SIG-M5 (cell line): ENCODE measurements around the gene TMEM260.

ENCODE experiments used
- DNase-seq: peaks from one replicate; lab custom pipeline; 2025; lab: John Stamatoyannopoulos, UW

TMEM260 gene

DNA sequence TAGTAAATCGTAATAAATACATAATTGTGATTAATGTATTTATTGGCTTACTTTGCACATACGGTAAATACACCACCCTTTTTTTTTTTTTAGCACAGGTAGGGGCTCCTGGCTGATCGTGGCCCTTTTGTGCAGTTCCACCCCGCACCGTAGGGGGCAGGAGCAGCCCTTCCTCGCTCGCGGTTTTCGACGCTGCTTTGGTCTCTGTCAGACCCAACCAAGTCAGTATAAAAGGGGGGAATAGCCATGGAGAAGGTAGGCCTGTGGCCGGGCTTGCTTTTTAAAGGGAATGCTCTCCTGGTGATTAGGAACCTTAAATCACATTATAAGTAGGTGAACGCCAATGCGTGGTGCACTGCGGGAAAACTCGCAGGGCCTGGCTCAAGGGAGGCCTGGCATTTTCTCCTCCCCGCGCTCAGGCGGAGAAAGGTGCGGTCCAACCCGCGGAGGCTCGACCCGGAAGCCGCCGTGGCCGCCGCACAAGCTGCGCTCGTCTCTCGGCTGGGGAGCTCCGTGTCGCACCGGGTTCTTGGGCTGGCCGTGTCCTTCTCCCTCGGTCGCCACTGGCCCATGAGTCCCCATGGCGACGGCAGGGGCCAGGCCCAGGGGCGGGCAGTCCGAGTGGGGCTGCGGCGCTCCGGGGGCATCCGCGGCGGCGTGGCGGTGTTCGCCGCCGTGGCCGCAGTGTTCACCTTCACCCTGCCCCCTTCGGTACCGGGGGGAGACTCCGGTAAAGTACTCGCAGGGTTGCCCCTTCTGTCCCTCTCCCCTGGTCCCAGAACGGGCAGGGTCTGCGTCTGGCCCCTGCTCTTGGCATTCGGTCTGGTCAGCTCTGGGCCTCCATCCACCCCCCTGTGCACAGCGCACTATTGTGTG, at the start of gene TMEM260:
TMEM260 (plus strand) TSS at position 454 of the 876 bp plus-strand sequence; CDS start at position 571, 117 bp downstream.
- DNase-seq: no peak

DNA sequence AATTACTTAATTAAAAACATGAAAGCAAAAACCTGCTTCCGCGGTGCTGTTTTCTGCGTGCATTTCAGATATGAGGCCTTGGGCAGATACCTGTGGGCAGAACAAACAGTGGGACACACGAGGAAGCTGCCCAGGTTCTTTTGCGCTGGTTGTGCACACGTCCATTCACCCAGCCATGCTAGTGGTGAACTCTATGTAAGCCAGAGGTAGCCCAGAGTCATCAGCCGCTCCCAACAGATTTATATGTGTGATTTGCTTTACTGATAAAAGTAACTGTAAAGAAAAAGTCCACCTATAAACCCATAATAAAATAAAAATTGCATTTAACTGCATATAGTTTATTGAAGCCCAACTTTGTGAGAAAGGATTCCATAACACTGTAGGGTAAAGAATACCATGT, 47.1 kb upstream of the TMEM260 start:
- no peak for DNase-seq

DNA sequence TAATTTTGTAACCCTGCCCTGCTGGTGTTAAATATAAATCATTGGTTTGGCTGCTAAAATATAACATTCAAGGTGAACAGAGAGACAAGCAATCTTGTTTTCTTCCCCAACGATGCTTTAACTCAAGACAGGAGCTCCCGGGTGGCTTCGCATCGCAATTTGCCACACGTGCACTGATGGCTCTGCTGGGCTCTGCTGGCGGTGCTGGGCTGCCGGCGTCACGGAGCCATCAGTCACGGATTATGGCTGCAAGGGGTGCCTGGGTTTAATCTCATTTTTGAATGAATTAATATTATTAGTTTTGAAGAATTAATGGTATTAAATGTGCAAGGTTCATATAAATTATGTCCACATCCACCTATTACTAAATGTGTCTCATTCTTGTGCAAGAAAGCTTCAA, 44.9 kb upstream of the TMEM260 start:
- no peak for DNase-seq

DNA sequence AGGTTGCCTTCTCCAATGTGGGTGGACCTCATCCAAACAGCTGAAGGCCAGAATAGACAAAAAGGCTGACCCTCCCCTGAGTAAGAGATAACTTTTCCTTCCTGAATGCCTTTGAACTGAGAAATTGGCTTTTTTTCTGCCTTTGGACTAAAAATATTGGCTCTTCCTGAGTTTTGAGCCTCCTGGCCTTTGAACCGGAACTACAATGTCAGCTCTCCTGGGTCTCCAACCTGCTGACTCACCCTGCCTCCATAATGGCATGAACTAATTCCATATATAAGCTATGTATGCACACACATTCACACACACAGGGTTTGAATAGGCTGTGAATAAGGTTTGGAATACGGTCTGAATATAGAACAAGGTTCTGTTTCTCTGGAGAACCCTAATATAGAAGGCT, 39.7 kb upstream of the TMEM260 start:
- no peak for DNase-seq

DNA sequence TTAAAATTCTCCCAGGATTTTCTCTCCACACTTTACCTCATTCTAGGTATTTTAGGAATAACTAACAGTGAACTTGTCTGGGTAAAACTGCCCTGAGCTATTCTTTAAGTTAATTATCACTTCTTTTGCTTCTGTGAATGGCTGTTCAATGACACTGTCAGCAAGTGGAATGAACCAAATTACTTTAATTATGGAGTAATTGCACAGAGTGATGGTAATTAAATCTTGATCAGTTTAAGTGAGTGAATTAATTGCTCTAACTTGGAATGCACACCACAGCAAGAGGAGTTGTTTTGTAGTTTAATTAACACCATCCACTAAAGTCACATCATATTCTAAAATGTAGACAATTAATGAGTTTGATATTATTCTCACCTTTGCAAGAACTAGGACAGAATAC, 36.2 kb upstream of the TMEM260 start:
- no peak for DNase-seq

DNA sequence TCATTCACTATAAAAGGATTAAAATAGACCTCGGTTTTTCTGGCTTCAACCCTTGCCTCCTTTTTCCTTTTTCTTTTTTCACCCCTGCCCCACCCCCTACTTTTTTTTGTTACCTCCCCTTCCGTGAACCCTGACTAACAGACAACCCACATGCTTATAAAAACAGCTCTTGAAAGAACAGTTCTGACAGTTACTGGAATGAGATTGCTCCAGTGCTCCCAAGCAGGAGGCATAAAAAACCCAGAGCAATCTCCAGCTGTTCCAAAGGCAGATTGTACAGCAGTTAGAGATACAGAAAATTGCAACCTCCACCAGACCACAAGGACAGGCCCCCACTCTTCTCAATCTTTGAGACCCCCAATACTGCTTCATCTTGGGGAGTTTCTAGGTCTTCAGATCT, 29.9 kb upstream of the TMEM260 start:
- DNase-seq: no peak

DNA sequence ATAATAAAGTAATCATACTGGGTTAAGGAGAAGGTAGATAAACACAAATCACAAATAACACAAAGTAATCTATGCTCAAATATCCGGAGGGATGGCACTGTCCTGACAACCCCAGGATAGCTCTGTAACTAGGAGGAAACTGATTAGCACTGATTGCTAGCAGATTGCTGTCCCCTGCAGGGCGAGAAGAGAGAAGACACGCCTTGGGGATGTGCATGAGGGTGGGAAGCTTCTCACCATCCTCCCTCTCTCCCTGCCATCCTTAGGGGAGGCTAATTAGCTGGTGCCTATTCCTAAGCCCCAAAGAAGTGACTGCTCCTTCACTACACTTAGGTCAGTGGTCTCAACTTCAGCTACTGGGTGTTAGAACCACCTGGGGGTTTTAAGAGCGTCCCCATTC, 27.0 kb upstream of the TMEM260 start:
- no peak for DNase-seq

DNA sequence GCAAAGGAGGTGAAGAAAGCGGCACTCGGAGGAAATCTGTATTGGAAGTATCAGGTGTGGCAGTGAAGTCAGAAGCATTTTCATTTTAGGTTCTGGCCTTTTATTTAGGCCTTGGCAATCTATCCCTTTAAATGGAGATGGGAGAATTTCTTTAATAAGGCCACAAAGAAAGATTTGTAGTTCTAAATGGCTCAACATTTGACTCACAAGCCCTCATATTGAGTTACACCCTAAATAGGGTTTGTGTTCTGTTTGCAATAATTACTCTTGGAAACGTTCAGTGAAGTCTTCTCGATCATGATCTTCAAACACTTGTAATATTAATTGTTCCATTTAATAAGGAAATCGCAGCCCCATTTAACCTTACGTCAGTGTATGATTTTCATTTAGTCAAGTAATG, 25.3 kb upstream of the TMEM260 start:
- DNase-seq: no peak

DNA sequence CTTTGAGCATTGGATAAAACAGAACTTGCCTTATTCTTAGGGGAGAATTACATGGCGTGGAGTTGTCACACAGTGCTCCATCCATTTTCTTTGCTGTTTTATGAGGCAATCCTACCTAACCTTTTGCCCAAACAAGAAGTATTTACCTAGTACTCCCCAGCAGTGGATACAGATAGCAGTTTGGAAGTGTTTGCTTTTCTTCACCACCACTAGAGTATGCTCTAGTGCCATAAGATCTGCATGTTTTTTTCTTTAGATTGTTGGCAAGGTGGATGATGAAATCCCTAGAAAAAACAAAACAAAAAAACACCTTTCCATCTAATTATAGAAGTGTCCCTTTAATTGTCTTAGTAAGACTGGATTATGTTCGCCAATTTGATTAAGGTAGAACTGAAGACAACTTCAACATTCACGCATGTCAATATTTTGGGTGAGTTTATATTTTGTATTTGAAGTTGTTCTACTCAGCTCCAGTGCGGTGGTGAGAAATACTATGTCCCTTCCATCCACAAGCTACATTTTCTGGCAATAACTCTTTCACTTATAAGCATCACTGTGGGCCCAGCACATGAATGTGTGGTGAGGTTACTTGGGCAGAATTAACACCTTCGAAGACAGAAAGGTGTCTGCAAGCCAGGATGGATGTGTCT, 23.6 kb upstream of the TMEM260 start:
- DNase-seq: no peak

DNA sequence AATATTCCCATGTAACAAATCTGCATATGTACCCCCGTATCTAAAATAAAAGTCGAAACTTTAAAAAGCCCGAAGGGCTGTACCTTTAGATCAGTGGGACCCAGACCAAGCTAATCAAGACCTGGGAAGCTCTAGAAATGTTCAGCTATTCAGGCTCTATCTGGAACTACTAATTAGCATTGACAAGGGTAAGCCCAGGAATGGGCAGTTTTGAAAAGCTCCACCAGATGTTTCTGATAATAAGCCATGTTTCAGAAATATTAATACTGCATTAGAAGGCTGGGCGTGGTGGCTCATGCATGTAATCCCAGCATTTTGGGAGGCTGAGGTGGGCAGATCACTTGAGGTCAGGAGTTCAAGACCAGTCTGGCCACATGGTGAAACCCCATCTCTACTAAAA, 20.4 kb upstream of the TMEM260 start:
- no peak for DNase-seq

DNA sequence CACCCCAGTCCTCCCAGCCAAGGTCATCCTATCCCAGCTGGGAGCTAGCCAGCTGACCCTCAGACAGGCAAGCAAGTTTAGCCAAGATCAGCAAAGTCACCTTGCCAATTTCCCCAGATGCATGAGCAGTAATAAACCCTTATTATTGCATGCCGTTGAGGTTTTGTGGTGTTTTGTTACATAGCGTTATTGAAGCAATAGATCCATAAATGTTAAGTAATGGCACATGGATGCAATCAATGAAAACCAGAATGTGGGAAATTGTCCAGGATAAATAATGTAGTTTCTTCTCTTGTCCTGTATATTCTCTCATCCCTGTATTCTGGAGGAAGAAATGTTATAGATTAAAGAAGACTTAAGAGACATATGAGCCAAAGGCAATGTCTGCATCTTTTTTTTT, 18.0 kb upstream of the TMEM260 start:
- no peak for DNase-seq

DNA sequence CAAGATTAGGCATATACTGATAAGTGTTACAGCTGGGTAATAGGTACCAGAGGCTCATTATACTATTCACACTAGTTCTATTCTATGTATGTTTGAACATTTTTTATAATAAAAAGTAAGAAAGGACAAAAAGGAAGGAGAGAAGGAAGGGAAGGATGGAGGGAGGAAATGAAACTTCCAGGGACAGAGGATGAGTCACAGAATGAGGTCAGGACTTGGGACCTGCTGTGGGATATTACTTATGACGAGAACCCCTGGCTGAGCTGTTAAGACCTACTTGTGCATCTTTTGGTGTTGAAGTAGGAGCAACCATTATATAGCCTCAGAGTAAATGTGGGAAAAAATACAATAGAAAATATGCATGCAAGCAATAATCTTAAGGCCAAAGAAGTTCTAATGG, 16.7 kb upstream of the TMEM260 start:
- DNase-seq: no peak

DNA sequence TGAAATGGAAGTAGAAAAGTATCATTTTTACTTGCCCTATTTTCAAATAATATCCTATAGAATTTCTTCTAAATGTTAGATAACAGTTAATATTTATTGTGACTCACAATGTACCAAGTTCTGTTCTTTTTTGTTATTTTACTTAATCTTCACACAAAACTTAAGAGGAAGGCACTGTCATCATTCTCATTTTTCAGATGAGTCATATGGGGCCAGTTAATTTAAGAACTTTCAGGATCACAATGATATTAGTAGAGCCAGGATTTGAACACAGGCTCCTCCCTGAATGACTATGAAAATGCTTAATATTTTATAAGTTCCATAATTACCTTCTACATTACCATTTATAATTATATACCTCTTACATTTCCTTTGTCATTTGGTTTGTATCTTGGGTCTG, 10.4 kb upstream of the TMEM260 start:
- no peak for DNase-seq

DNA sequence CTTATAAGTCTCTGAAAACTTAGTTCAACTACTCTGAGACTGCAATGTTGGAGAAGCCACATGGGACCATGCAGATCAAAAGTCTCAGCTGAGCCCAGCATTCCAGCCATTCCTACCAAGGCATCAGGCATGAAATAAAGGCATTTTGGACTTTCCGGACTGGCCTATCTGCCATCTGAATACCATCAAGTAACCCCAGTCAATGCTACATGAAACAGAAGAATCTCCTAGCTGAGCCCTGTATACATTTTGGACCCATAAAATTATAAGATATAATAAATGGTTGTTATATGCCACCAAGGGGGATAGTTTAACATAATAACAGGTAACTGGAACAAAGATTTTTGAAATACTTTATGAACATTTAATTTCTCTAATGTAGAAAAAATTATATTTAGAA, 9.3 kb upstream of the TMEM260 start:
- DNase-seq: no peak

DNA sequence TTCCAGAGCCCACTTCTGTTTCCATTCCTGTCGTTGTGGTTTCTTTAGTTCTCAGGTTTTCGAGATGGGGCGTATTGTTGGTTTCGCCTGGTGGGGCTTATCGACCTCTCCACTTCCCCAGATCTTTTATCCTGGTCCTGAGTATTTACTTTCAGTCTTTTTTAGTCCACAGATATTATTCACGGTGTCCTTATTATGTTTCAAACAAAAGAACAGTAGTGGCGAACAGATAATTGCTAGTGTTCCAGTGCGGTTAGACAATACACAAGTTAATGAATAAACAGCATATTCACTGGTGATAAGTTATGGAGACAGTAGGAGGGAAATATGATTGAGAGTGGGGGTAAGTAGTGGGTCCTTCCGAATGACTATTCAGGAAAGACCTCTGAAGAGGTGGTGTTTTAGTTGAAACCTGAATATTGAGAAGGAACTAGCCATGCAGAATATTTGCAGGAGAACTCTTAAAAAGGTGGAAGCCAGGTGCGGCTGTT, 668 bp downstream of the TMEM260 start:
- DNase-seq: no peak

DNA sequence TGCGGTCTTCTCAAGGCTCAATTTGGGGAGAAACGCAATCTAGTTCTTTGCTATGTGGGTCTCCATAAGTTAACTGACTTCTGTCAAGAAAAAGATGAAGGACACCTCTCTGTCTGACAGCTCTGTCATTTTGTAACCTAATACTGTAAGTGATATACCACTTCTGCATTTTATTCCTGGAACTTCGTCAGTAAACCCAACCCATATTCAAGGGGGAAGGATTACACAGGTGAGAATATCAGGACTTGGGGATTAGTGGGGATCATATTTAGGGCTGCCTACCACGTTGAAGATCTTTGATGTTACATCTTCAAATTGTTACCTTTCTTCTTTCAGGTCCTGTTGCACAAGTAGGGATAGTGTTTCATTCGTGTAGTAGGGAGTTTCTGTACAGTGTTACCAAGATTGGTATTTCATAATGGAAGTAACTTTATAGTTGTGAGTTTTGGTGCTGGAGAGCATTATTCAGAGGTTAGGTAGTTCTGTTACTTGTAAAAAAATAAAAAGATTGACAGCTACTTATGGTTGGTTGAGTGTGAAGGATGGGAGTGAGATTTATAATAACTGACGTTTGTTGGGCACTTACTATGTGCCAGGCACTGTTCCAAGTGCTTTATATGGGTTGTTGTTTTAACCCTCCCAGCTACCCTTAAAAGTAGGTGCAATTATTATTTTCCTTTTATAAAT, 1.6 kb downstream of the TMEM260 start:
- no peak for DNase-seq

DNA sequence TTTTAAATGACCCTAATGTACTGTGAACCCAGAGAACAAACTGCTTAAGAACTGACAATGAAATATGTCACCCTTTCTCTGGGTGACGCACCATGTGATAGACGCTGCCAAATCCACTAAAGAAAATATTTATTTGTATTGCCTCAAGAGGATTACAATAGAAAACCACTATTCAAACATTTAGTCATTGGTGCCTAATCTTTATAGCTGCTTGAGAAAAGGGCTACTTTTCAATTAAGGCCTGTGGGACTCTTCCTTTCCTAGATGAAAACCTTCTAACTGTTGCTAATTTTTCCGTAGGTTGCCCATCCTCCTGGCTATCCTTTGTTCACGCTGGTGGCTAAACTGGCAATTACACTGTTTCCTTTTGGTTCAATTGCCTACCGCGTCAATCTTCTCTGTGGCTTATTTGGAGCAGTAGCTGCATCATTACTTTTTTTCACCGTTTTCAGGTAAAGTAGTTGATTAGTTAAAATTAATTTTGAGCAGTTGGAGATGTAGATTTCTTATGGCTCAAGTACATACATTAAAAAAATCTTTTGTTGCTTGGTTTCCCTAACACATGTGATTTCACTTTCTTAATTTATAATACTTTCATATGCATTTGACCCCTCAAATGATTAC, 6.0 kb downstream of the TMEM260 start:
- DNase-seq: no peak

DNA sequence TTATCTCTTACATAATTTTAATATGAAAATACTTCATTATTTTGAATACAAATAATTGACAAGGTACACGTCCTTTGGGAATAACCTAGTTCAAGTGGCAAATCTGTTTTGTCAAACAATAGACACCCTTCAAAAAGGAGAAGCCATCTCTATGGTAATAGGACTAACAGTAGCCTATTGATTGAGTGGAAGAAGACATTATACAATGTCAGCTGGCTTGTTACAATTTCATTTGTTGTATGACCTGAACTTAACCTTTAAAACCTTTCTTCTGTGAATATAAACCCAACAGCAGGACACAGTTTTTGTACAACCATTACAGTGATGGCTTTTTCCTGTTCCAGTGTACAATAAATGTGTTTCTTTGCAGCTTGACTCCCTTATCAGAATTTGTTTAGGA, 8.1 kb downstream of the TMEM260 start:
- DNase-seq: no peak

DNA sequence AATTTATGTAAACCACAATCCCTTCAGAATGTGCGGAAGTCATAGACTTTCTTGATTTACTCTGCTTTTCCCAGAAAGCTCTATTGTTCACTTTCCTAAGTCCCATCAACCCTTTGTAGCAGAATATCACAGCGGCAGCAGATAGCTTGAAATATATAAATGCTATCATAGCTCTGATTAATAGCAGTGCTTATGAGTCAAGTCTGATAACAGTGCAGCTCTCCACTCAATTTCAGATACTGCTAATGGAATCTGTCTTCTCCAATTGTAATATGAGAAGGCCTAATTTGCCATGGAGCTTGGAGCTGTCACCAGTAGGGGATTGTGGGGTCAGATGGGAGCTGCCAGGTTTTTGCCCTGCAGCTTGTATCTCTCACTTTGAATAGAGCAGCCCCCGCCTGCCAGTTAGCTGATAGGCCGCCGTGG, 10.9 kb downstream of the TMEM260 start:
- DNase-seq: no peak

DNA sequence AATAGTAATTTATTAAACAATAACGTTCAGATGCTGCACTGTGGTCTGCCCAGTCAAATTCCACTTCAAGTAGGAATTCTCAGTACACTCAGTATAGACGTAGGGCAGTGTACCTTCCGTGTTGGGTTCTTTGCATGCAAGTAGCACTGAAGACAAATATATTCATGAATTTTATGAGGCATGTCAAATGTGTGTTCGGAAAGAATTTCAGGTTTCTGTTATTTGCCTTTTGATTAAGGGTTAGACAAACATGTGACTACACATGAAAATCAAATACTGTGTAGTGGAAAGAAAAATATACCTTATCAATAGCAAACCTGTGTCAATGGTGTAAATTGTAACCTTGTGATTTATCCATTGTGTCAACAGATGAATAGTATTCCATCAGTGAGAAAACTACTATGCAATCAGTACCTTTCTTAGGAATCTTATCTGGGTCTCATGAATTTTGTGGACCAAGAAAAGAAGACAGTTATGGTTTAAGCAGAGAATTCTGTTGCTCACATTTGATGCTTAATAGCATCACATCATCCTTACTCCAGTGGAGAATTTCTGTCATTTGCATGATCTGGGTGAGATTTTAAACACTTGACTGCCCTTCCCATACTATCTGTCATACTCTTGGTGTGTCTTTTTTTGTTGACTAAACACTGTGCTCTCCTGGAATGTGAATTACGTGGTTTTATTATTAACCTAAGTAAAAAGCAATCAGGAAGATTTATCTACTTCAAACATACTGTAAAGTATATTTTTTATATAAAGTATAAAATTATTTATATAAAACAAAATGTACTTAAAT, 13.3 kb downstream of the TMEM260 start:
- no peak for DNase-seq

DNA sequence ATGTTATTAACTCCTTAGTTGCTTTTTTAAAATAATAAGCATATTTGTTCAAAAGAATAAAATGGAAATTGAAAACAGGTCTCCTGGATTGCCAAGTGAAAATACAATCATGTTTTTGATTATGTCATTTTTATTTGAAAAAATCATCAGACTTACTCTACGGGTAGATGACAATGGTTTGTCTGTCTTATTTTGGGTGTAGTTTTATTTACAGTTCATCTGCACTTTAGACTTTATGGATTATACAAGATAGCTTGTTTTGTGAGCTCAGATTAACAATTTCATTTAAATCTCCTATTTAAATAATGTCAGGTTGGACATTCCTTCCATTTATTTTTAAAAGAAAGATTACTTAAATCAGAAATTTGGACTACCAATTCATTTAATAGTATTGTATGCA, 14.8 kb downstream of the TMEM260 start:
- no peak for DNase-seq

DNA sequence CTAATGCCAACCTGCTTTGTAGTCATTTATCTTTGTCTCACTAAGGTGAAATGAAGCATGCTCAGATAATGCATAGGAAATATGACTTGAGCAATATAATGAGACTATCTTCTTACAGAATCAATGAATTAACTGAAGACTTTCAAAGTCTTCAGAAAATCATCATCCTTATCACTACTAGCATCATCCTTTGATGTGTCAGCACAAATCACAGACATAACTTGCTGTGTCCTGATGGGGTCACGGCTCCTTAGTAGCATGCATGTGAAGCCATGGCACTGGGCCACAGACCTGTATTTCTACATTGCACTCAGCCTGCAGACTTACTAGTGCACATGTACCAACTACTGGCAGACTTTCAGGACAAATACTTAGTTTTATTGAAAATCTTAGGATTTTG, 18.9 kb downstream of the TMEM260 start:
- no peak for DNase-seq
